PC-9 (cell line): ENCODE measurements around the gene RBFOX1.

Experiments
- EZH2 ChIP-seq: fragments of 200-600 bp; sonication (generic); IDR thresholded peaks from 2 replicates; pipeline ENCODE4 v1.8.0; 2017; ENCODE audit warnings: antibody characterized with exemption, low read depth
- TF ChIP-seq, protein P1 (sequence below): fragments of 200-600 bp; sonication (generic); conservative IDR thresholded peaks from 2 replicates; pipeline ENCODE4 v1.6.1; 2017; ENCODE audit warnings: mixed run types, antibody characterized with exemption, mild to moderate bottlenecking, moderate library complexity

DNA sequence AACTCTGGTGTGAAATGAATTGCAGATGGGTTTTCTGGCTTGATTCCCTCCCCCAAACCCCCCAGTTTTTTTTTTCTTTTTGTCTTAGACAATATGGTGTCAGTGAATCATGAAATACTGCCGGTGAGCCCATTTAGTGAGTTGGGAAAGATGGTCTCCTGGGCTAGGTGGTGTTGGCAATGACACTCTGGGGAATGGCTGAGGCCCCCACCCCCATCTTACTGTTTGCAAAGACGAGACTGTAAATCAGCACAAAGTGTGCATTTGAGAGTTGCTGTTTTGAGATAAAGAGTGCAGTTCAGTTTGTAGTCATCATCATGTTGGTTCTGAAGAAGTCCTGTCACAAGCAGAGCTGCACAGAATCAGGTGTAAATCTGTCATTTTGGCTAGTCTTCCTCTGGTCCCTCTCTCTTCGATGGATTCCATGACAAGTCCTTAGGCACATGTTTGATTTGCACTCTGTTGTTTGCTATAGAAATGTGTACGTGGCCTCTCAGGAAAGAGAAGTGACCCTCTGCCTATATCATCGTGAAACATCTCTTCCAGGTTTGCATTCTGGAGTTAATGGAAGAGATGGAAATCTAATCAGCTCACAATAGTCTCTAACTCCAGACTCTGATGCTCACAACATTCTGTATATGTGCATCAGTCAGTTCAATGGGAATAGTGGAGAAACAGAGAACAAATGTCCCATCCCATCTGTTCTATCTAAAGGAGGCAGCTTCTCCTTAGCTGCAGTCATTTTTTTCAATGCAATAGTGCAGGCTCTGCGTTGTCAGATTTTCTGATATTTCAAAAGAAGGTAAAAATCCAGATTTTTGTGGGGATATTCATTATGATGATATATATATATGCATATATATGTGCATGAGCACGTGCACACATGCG, 34.6 kb downstream of the RBFOX1 start:
- TF ChIP-seq, protein P1, sequence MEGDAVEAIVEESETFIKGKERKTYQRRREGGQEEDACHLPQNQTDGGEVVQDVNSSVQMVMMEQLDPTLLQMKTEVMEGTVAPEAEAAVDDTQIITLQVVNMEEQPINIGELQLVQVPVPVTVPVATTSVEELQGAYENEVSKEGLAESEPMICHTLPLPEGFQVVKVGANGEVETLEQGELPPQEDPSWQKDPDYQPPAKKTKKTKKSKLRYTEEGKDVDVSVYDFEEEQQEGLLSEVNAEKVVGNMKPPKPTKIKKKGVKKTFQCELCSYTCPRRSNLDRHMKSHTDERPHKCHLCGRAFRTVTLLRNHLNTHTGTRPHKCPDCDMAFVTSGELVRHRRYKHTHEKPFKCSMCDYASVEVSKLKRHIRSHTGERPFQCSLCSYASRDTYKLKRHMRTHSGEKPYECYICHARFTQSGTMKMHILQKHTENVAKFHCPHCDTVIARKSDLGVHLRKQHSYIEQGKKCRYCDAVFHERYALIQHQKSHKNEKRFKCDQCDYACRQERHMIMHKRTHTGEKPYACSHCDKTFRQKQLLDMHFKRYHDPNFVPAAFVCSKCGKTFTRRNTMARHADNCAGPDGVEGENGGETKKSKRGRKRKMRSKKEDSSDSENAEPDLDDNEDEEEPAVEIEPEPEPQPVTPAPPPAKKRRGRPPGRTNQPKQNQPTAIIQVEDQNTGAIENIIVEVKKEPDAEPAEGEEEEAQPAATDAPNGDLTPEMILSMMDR: no peak
- TF ChIP-seq EZH2: no peak
